HepG2 (cell line): ENCODE results near the gene TM4SF20. TPM values are rescaled to one million over a fixed set of nuclear protein-coding genes. Genes with fewer than 3 reads are reported as not detected.

Source experiments
- ATAC-seq: fragments of 200-7000 bp; cut with Tn5 transposase; 3 replicates; pipeline ENCODE4 v1.9.1; 2020; ENCODE audit warnings: mild to moderate bottlenecking, moderate library complexity
- BruUV-seq: library from RNA; stranded (reverse); fragments of 400-500 nt; replicated peaks from 2 replicates; lab custom pipeline; 2021; lab: Mats Ljungman, UMichigan
- CTCF ChIA-PET: fragments of 300-600 bp; formaldehyde crosslinking; extraction: SDS; loops from one replicate; lab custom pipeline; 2021; ENCODE audit warnings: low total read pairs, inconsistent platforms, low intra/inter-chr PET ratio; lab: Yijun Ruan, JAX
- POLR2A ChIA-PET: fragments of 350-600 bp; sonication (Branson Sonifier 250); formaldehyde crosslinking; loops from one replicate; lab custom pipeline; 2020; ENCODE audit warnings: antibody characterized with exemption, inconsistent platforms; lab: Yijun Ruan, JAX
- DNase-seq: peaks from one replicate; pipeline ENCODE4 v3.0.0-alpha.2; 2015; ENCODE audit warnings: low spot score
- FAIRE-seq: peaks from 3 replicates; lab custom pipeline; 2011; peaks lifted over from hg19 to GRCh38; lab: Jason Lieb, UNC
- H2AFZ ChIP-seq: one replicate; pipeline ENCODE4 v1.6.1; 2011; ENCODE audit warnings: low read length, inconsistent platforms
- H3K27ac ChIP-seq: fragments of 300-600 bp; 3 replicates; pipeline ENCODE4 v1.8.0; 2011; ENCODE audit warnings: mixed run types, mild to moderate bottlenecking, mixed read lengths, low read length, inconsistent platforms; ENCODE audit not compliant: insufficient read depth; ENCODE audit errors: extremely low read length
- H3K27me3 ChIP-seq, 2 experiments: fragments of 200-600 bp in 1 of 2; 2 replicates in 1 of 2; 3 replicates in 1 of 2; pipeline versions ENCODE4 v1.6.0 to v1.8.0; 2011; ENCODE audit warnings: low read length in 2 of 2, mild to moderate bottlenecking in 2 of 2, moderate library complexity in 2 of 2, inconsistent platforms in 1 of 2; ENCODE audit not compliant: insufficient read depth in 2 of 2, control insufficient read depth in 1 of 2
- H3K36me3 ChIP-seq, 2 experiments: fragments of 200-600 bp in 1 of 2; replicated peaks in 1 of 2; 2 replicates in 1 of 2; 3 replicates in 1 of 2; pipeline versions ENCODE4 v1.5.1 to v1.8.0; 2011; ENCODE audit warnings: low read length in 2 of 2, inconsistent platforms in 1 of 2; ENCODE audit not compliant: insufficient read depth in 2 of 2, control insufficient read depth in 1 of 2
- H3K4me1 ChIP-seq: 2 replicates; pipeline ENCODE4 v1.5.1; 2012; ENCODE audit warnings: low read length, inconsistent platforms; ENCODE audit not compliant: insufficient read depth
- H3K4me2 ChIP-seq: 2 replicates; pipeline ENCODE4 v1.6.0; 2011; ENCODE audit warnings: low read depth, low read length, inconsistent platforms
- H3K4me3 ChIP-seq, 3 experiments: fragments of 200-600 bp in 1 of 3; sonication (generic), shearing (Covaris generic) in 1 of 3; replicated peaks in 1 of 3; 2 replicates each; pipeline ENCODE4 v1.5.1; 2011 to 2016; ENCODE audit warnings: low read length in 3 of 3, inconsistent platforms in 2 of 3, low read depth in 2 of 3, mild to moderate bottlenecking in 2 of 3, control low read depth in 1 of 3, mixed read lengths in 1 of 3; ENCODE audit not compliant: insufficient read depth in 1 of 3
- H3K79me2 ChIP-seq: one replicate; pipeline ENCODE4 v1.6.1; 2011; ENCODE audit warnings: low read length, inconsistent platforms; ENCODE audit not compliant: insufficient read depth
- H3K9ac ChIP-seq: 2 replicates; pipeline ENCODE4 v1.6.0; 2011; ENCODE audit warnings: mild to moderate bottlenecking, low read depth, low read length, inconsistent platforms; ENCODE audit not compliant: insufficient read depth
- H3K9me3 ChIP-seq: 2 replicates; pipeline ENCODE4 v1.5.1; 2012; ENCODE audit warnings: mild to moderate bottlenecking, low read length
- H4K20me1 ChIP-seq: 2 replicates; pipeline ENCODE4 v1.6.0; 2011; ENCODE audit warnings: inconsistent platforms, mild to moderate bottlenecking, low read length, moderate library complexity; ENCODE audit not compliant: insufficient read depth
- CC2D1A ChIP-seq: sonication (generic); formaldehyde crosslinking; IDR thresholded peaks from 2 replicates; pipeline ENCODE4 v1.8.1; 2023; ENCODE audit warnings: mild to moderate bottlenecking, missing genetic modification reagents
- CHD4 ChIP-seq: fragments of 200-600 bp; sonication (generic); IDR thresholded peaks from 2 replicates; pipeline ENCODE4 v1.7.0; 2017; ENCODE audit warnings: mild to moderate bottlenecking, low read length, borderline replicate concordance
- DPF2 ChIP-seq: sonication (generic); formaldehyde crosslinking; IDR thresholded peaks from 2 replicates; pipeline ENCODE4 v1.4.0; 2020; ENCODE audit warnings: mild to moderate bottlenecking, low read depth, missing genetic modification reagents, borderline replicate concordance
- HOXD1 ChIP-seq: sonication (generic); formaldehyde crosslinking; IDR thresholded peaks from 2 replicates; pipeline ENCODE4 v1.5.0; 2020; ENCODE audit warnings: missing genetic modification reagents
- PCBP1 ChIP-seq: fragments of 200-400 bp; formaldehyde crosslinking; IDR thresholded peaks from 2 replicates; pipeline ENCODE4 v1.6.1; 2017; ENCODE audit warnings: mild to moderate bottlenecking, low read depth, low read length, borderline replicate concordance
- POGZ ChIP-seq: sonication (generic); formaldehyde crosslinking; IDR thresholded peaks from 2 replicates; pipeline ENCODE4 v1.4.0; 2020; ENCODE audit warnings: mild to moderate bottlenecking, missing genetic modification reagents
- RCOR2 ChIP-seq: IDR thresholded peaks from 2 replicates; pipeline ENCODE4 v1.6.1; 2016; ENCODE audit warnings: missing biosample characterization, missing genetic modification reagents
- SIN3B ChIP-seq: fragments of 150-350 bp; IDR thresholded peaks from 2 replicates; pipeline ENCODE4 v1.6.1; 2014; ENCODE audit warnings: low read length
- SIX4 ChIP-seq: sonication (generic); formaldehyde crosslinking; IDR thresholded peaks from 2 replicates; pipeline ENCODE4 v1.4.0; 2020; ENCODE audit warnings: missing genetic modification reagents
- TARDBP ChIP-seq: sonication (generic); formaldehyde crosslinking; IDR thresholded peaks from 2 replicates; pipeline ENCODE4 v1.8.0; 2022; ENCODE audit warnings: mild to moderate bottlenecking, missing genetic modification reagents
- TEAD3 ChIP-seq: optimal IDR thresholded peaks from 2 replicates; pipeline ENCODE3; 2016; ENCODE audit warnings: borderline replicate concordance
- TGIF2 ChIP-seq: IDR thresholded peaks from 2 replicates; pipeline ENCODE4 v1.6.1; 2016; ENCODE audit warnings: control low read depth, missing compliant biosample characterization
- TRIM24 ChIP-seq: sonication (generic); formaldehyde crosslinking; IDR thresholded peaks from 2 replicates; pipeline ENCODE4 v1.8.0; 2022; ENCODE audit warnings: mild to moderate bottlenecking, missing genetic modification reagents
- ZC3H4 ChIP-seq: sonication (generic); formaldehyde crosslinking; IDR thresholded peaks from 2 replicates; pipeline ENCODE4 v1.4.0; 2020; ENCODE audit warnings: missing genetic modification reagents, borderline replicate concordance
- ZSCAN31 ChIP-seq: sonication (generic); formaldehyde crosslinking; IDR thresholded peaks from 2 replicates; pipeline ENCODE4 v1.5.0; 2020; ENCODE audit warnings: low read depth, mild to moderate bottlenecking, missing genetic modification reagents
- WGBS: methylation state at CpG from one replicate; pipeline ENCODE4 v1.1.6; 2017; ENCODE audit warnings: low lambda C conversion rate; 5-methylcytosine and 5-hydroxymethylcytosine counted together
- in situ Hi-C: cut with HindIII; loops from 2 replicates; pipeline ENCODE4 v1.10.0; 2017; ENCODE audit warnings: low pct_unique_long_range_greater_than_20kb; ENCODE audit not compliant: extremely low pct_ligation_motif_present
- intact Hi-C: fragments of 100-400 bp; cut with micrococcal nuclease; formaldehyde crosslinking; loops from one replicate; pipeline ENCODE4 v1.10.0; 2022; ENCODE audit not compliant: unreplicated experiment
- polyA plus RNA-seq, 8 experiments: library from polyadenylated mRNA; depleted of rRNA in 3 of 8; stranded (reverse) in 7 of 8; unstranded in 1 of 8; fragments of >200 nt; fragmentation: Illumina TruSeq in 4 of 8; extraction: Trizol in 4 of 8; gene quantifications; 2 replicates each; pipeline versions ENCODE4 v1.2.1 to v1.2.3, GENCODE V29; 2011 to 2016; ENCODE audit warnings: low read depth in 4 of 8, missing spikeins in 1 of 8, mixed read lengths in 1 of 8; ENCODE audit not compliant: insufficient read depth in 1 of 8
- total RNA-seq, 5 experiments: library from RNA; depleted of rRNA; stranded (reverse); fragments of >200 nt; fragmentation: Illumina TruSeq; extraction: Trizol; gene quantifications; 2 replicates each; pipeline ENCODE4 v1.2.3, GENCODE V29; 2016; ENCODE audit warnings: low read depth in 1 of 5
- TF ChIP-seq, protein P1 (sequence below): sonication (generic); formaldehyde crosslinking; IDR thresholded peaks from 2 replicates; pipeline ENCODE4 v1.5.1; 2020; ENCODE audit warnings: mild to moderate bottlenecking, missing genetic modification reagents, borderline replicate concordance

Gene TM4SF20
- total and polyA plus RNA-seq, 2 of the 13 experiments (the other 11 are each of a cell fraction or from before 2014, with no cell fraction given) = not detected

DNA sequence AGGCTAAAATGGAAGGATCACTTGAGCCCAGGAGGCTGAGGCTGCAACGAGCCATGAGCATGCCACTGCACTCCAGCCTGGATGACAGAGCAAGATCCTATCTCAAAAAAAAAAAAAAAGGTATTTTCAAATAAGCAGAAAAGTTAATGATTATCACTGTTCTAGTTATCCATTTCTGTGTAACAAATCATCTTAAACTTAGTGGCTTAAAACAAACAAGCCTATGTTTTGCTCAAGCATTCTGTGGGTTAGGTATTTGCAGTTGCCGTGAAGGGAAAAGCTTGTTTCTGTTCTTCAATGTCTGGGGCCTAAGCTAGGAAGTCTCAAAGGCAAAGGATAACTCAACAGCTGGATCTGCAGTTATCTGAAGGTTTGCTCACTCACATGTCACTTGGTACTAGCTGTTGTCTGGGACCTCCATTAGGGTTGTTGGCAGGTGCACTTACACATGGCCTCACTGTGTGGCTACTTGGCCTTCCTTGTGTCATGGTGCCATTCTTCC is 40.0 kb downstream of the TM4SF20 start (continued):
- TF ChIP-seq SIN3B (no peak), PCBP1 (no peak), TGIF2 (CRISPR knock-in tag) (peak; percentile 45; the same call in 1 of the 2 replicates), ZC3H4 (CRISPR knock-in tag) (no peak), CC2D1A (CRISPR knock-in tag) (no peak), TRIM24 (CRISPR knock-in tag) (no peak)
- TF ChIP-seq, all 625 proteins: peak for 50

DNA sequence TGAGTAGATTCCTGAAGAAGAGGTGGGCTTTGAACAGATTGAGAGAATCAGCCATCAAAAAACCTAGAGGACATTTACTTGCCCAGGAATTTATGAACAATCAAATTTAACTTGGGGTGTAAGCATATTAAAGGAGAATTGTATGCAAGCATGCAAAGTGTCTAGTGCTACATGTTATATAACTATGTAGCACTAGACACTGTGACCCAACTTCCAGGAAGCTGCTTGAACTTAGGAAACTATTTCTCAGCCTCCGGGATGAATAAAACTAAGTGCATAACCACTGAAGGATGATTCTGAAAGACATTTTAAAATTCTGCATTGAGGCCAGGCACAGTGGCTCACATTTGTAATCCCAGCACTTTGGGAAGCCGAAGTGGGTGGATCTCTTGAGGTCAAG is 41.7 kb downstream of the TM4SF20 start:
- CTCF ChIA-PET = no interaction called here
- FAIRE-seq = no peak
- BruUV-seq = no TSS peak

More for the DNA sequence above, 41.7 kb downstream of the TM4SF20 start:
- Histone ChIP-seq H3K4me3 (no peak overlapping the region), H2AFZ (no peak overlapping the region), H3K27me3 (no peaks in the 10 kb centered on the region), H3K9ac (no peak overlapping the region), H3K27ac (no peak overlapping the region), H3K79me2 (no peaks in the 10 kb centered on the region), H3K4me2 (no peak overlapping the region), H4K20me1 (no peaks in the 10 kb centered on the region), H3K4me1 (peaks cover 31% of the 10 kb centered on the region), H3K36me3 (peaks cover 9 to 44% of the 10 kb centered on the region in 2 experiments), H3K9me3 (no peaks in the 10 kb centered on the region)
- in situ Hi-C loops = no loop called here
- DNase-seq (no peak), ATAC-seq (no peak)
- POLR2A ChIA-PET = interaction anchor here (4.8 kb wide), 1 partner anchor 12 kb away, joined by 33 read pairs; the partner anchor contains the start of gene MFF
- intact Hi-C loops = no loop called here
- 100% methylated on average over 2 of the region's 2 CpGs for WGBS
- TF ChIP-seq DPF2 = no peak
- TF ChIP-seq TARDBP (CRISPR knock-in tag) = no peak
- TF ChIP-seq CHD4 = no peak
- no peak for TF ChIP-seq ZSCAN31 (CRISPR knock-in tag)
- TF ChIP-seq, protein P1, sequence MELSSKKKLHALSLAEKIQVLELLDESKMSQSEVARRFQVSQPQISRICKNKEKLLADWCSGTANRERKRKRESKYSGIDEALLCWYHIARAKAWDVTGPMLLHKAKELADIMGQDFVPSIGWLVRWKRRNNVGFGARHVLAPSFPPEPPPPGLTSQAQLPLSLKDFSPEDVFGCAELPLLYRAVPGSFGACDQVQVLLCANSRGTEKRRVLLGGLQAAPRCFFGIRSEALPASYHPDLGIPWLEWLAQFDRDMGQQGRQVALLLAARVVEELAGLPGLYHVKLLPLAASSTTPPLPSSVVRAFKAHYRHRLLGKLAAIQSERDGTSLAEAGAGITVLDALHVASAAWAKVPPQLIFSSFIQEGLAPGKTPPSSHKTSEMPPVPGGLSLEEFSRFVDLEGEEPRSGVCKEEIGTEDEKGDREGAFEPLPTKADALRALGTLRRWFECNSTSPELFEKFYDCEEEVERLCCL (CRISPR knock-in tag) = no peak
- TF ChIP-seq RCOR2 = no peak
- TF ChIP-seq POGZ (CRISPR knock-in tag) = no peak
- no peak for TF ChIP-seq SIX4 (CRISPR knock-in tag)
- no peak for TF ChIP-seq HOXD1 (CRISPR knock-in tag)
- TF ChIP-seq TEAD3 = no peak
